Common myeloid progenitor, CD34-positive (primary cell): Measurements from ENCODE around the gene SPECC1.
A peak's percentile ranks its signal among the peaks of the same experiment; 100 is the strongest.

ENCODE experiments used
- CTCF ChIA-PET: fragments of 350-600 bp; sonication (Branson Sonifier 250); formaldehyde crosslinking; loops from one replicate; lab custom pipeline; 2021; ENCODE audit warnings: antibody characterized with exemption; lab: Charles Lee
- POLR2A ChIA-PET: fragments of 350-600 bp; sonication (Branson Sonifier 250); formaldehyde crosslinking; loops from one replicate; lab custom pipeline; 2021; ENCODE audit warnings: antibody characterized with exemption; lab: Charles Lee
- DNase-seq, 3 donors: peaks; one replicate each; pipeline versions ENCODE4 v3.0.0 to v3.0.0-alpha.2; 2013
- H3K27ac ChIP-seq, 2 experiments: 1 replicate in 1 of 2; 2 replicates in 1 of 2; pipeline ENCODE4 v1.7.0; 2013; ENCODE audit warnings: inconsistent platforms in 2 of 2, low read length in 2 of 2, mild to moderate bottlenecking in 2 of 2, low read depth in 1 of 2, moderate library complexity in 1 of 2; ENCODE audit not compliant: severe bottlenecking in 2 of 2, insufficient read depth in 1 of 2, poor library complexity in 1 of 2
- H3K27me3 ChIP-seq, 5 experiments: replicated peaks in 2 of 5; 1 replicate in 3 of 5; 2 replicates in 2 of 5; pipeline versions ENCODE4 v1.6.1 to v1.7.0; 2013; ENCODE audit warnings: low read length in 4 of 5, mild to moderate bottlenecking in 2 of 5, moderate library complexity in 2 of 5, inconsistent platforms in 1 of 5; ENCODE audit not compliant: insufficient read depth in 5 of 5, control insufficient read depth in 4 of 5
- H3K36me3 ChIP-seq, 4 experiments: 1 replicate in 2 of 4; 2 replicates in 2 of 4; pipeline versions ENCODE4 v1.6.1 to v1.7.0; 2013; ENCODE audit warnings: low read length in 3 of 4, control low read depth in 1 of 4, mild to moderate bottlenecking in 1 of 4; ENCODE audit not compliant: control insufficient read depth in 4 of 4, insufficient read depth in 4 of 4
- H3K4me1 ChIP-seq, 4 experiments: 1 replicate in 3 of 4; 2 replicates in 1 of 4; pipeline versions ENCODE4 v1.6.1 to v1.7.1; 2013; ENCODE audit warnings: low read length in 3 of 4, mild to moderate bottlenecking in 3 of 4, control low read depth in 1 of 4, inconsistent platforms in 1 of 4, moderate library complexity in 1 of 4; ENCODE audit not compliant: control insufficient read depth in 4 of 4, insufficient read depth in 4 of 4; ENCODE audit errors: control extremely low read depth in 1 of 4
- H3K4me3 ChIP-seq, 7 experiments: 1 replicate in 4 of 7; 2 replicates in 3 of 7; pipeline versions ENCODE4 v1.5.1 to v1.7.0; 2013; ENCODE audit warnings: mild to moderate bottlenecking in 7 of 7, low read length in 6 of 7, moderate library complexity in 6 of 7, inconsistent platforms in 2 of 7, low read depth in 2 of 7, control low read depth in 1 of 7; ENCODE audit not compliant: insufficient read depth in 4 of 7, control insufficient read depth in 1 of 7; ENCODE audit errors: extremely low read depth in 1 of 7
- H3K9me3 ChIP-seq, 5 experiments: 1 replicate in 4 of 5; 2 replicates in 1 of 5; pipeline versions ENCODE4 v1.6.1 to v1.7.1; 2013; ENCODE audit warnings: low read length in 4 of 5, mild to moderate bottlenecking in 2 of 5, inconsistent platforms in 1 of 5, low read depth in 1 of 5, moderate library complexity in 1 of 5; ENCODE audit not compliant: control insufficient read depth in 4 of 5, insufficient read depth in 2 of 5; ENCODE audit errors: control extremely low read depth in 1 of 5
- WGBS: methylation state at CpG from one replicate; pipeline ENCODE4 v1.1.5; 2013; ENCODE audit not compliant: insufficient coverage; 5-methylcytosine and 5-hydroxymethylcytosine counted together

The SPECC1 gene

GRCh38 chr17:20123209-20123608 lies 114.0 kb downstream of the SPECC1 start:
- POLR2A ChIA-PET: no interaction called here
- Histone ChIP-seq H3K27me3 (no peaks in the 10 kb centered on the region), H3K4me1 (peaks cover 0 to 2% (median 0%) of the 10 kb centered on the region in 4 experiments), H3K9me3 (no peaks in the 10 kb centered on the region), H3K27ac (no peak overlapping the region), H3K36me3 (peaks cover 0 to 15% (median 9%) of the 10 kb centered on the region in 4 experiments), H3K4me3 (no peak overlapping the region)
- 97% methylated on average over 3 of the region's 4 CpGs for WGBS
- CTCF ChIA-PET: interaction anchor here (0.9 kb wide), 1 partner anchor 171 kb away, joined by 3 read pairs; no protein-coding TSS in a partner anchor
- DNase-seq: no peak

- POLR2A ChIA-PET: no interaction called here
- WGBS: 94% methylated on average over 4 of the region's 6 CpGs
- CTCF ChIA-PET: interaction anchor here (0.7 kb wide), 1 partner anchor 133 kb away, joined by 3 read pairs; no protein-coding TSS in a partner anchor
- Histone ChIP-seq H3K4me3 (no peak overlapping the region), H3K36me3 (peaks cover 2 to 22% (median 9%) of the 10 kb centered on the region in 4 experiments), H3K27me3 (no peaks in the 10 kb centered on the region), H3K4me1 (peaks cover 0 to 5% (median 0%) of the 10 kb centered on the region in 4 experiments), H3K9me3 (peaks cover 0 to 2% (median 0%) of the 10 kb centered on the region in 5 experiments), H3K27ac (no peak overlapping the region)
- DNase-seq: no peak
These were observed 116.6 kb downstream of the SPECC1 start for GRCh38 chr17:20125724-20126123.

GRCh38 chr17:20127360-20128035 lies 118.3 kb downstream of the SPECC1 start:
- Histone ChIP-seq H3K9me3 (peaks cover 0 to 9% (median 3%) of the 10 kb centered on the region in 5 experiments), H3K36me3 (peaks cover 2 to 29% (median 9%) of the 10 kb centered on the region in 4 experiments), H3K27me3 (no peaks in the 10 kb centered on the region), H3K27ac (no peak overlapping the region), H3K4me3 (no peak overlapping the region), H3K4me1 (peaks cover 0 to 5% (median 0%) of the 10 kb centered on the region in 4 experiments)
- DNase-seq: peak in 2 of 3 donors; percentile 9 to 38
- ChIA-PET POLR2A (no interaction called here), CTCF (interaction anchor here (0.8 to 1.8 kb wide), 4 partner anchors 10 to 190 kb away, joined by 3 to 5 read pairs (median 4); no protein-coding TSS in a partner anchor)
- WGBS: 96% methylated on average over 4 of the region's 6 CpGs

- Histone ChIP-seq H3K36me3 (peaks cover 2 to 29% (median 9%) of the 10 kb centered on the region in 4 experiments), H3K4me3 (no peak overlapping the region), H3K27me3 (no peaks in the 10 kb centered on the region), H3K27ac (no peak overlapping the region), H3K9me3 (peaks cover 0 to 9% (median 3%) of the 10 kb centered on the region in 5 experiments), H3K4me1 (peaks cover 0 to 5% (median 0%) of the 10 kb centered on the region in 4 experiments)
- DNase-seq: peak in 1 of 3 donors; percentile 13
- POLR2A ChIA-PET: no interaction called here
- CTCF ChIA-PET: interaction anchor here (0.8 to 1.8 kb wide), 3 partner anchors 11 to 190 kb away, joined by 3 to 5 read pairs (median 3); no protein-coding TSS in a partner anchor
- WGBS: 88% methylated on average over 1 of the region's 4 CpGs
These were observed 119.0 kb downstream of the SPECC1 start for GRCh38 chr17:20128036-20128667.

GRCh38 chr17:20133517-20133916 lies 124.4 kb downstream of the SPECC1 start:
- H3K4me3 ChIP-seq: no peak overlapping the region
- DNase-seq: no peak
- CTCF ChIA-PET: interaction anchor here (0.9 to 1.3 kb wide), 3 partner anchors 11 to 16 kb away, joined by 3 read pairs; no protein-coding TSS in a partner anchor
- peaks cover 0 to 20% (median under 1%) of the 10 kb centered on the region in 4 experiments for H3K36me3 ChIP-seq
- H3K9me3 ChIP-seq: peaks cover 0 to 9% (median 3%) of the 10 kb centered on the region in 5 experiments
- H3K27ac ChIP-seq: no peak overlapping the region
- no peaks in the 10 kb centered on the region for H3K27me3 ChIP-seq
- no peaks in the 10 kb centered on the region for H3K4me1 ChIP-seq
- POLR2A ChIA-PET: no interaction called here
- 93% methylated on average over 3 of the region's 5 CpGs for WGBS

- H3K9me3 ChIP-seq: peaks cover 0 to 8% (median 2%) of the 10 kb centered on the region in 5 experiments
- ChIA-PET CTCF (no interaction called here), POLR2A (no interaction called here)
- H3K27me3 ChIP-seq: no peaks in the 10 kb centered on the region
- no peak for DNase-seq
- 84% methylated on average over 4 of the region's 10 CpGs for WGBS
- no peak overlapping the region for H3K4me3 ChIP-seq
- H3K4me1 ChIP-seq: no peaks in the 10 kb centered on the region
- H3K27ac ChIP-seq: no peak overlapping the region
- H3K36me3 ChIP-seq: peaks cover 0 to 8% (median 1%) of the 10 kb centered on the region in 4 experiments
These were observed 132.2 kb downstream of the SPECC1 start for GRCh38 chr17:20141198-20141972.
